GM19099 (cell line): ENCODE measurements around the gene E2F8.

ENCODE experiments used
- POLR2A ChIP-seq: IDR thresholded peaks from 3 replicates; pipeline ENCODE4 v1.6.1; 2011; ENCODE audit warnings: low read depth; ENCODE audit not compliant: insufficient read length; ENCODE audit errors: extremely low read depth

E2F8 gene

GRCh38 chr11:19237381-19237780, 3.4 kb downstream of the E2F8 start:
- no peak for TF ChIP-seq POLR2A

GRCh38 chr11:19234231-19234817, 6.4 kb downstream of the E2F8 start:
- TF ChIP-seq POLR2A = no peak

DNA sequence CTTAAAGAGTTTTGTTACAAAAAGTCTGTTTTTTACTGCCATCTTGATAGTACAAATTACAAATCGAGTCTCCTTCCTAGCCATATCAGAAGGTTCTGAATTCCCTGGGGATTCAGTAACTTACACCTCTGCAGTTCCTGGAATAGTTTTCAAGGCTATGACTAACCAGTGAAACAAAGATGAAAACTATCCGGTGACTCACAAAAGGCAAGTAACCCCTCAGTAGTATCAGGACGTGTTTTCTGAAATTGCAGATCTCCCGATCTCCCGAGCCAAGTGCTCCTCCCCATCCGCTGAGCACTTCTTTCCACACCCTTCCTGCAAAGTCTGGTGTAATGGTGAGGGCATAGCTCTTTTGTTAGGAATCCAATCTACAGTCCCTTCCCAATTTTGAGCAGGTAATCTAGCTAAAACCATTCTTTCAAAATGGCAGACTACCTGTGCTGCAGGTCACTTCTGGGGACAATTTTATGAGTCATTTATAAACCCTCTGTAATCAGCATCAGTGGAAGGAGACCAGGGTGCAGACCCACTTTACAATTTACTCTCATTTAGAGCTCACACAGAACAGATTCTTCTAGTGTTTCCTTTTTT, 7.7 kb downstream of the E2F8 start:
- TF ChIP-seq POLR2A = no peak

GRCh38 chr11:19229671-19230070, 11.1 kb downstream of the E2F8 start:
- TF ChIP-seq POLR2A = no peak

DNA sequence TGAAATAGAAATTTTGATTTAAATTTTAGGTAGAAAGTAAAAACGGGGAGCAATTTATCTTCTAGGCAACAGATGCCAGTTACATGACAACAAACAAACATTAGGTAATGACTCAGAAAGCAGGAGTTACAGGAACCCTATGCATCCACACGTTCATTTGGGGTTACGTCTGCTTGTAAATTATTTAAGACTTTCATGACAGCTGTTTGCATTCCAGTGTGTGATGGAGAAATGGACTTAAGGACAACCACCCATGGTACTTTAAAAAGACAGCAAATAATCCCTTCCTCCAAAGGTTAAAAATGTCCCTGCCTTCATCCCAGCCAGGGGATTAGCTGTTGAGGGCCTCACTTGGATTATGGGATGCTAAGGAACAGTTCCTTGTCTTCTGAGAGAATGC, 11.8 kb downstream of the E2F8 start:
- no peak for TF ChIP-seq POLR2A

DNA sequence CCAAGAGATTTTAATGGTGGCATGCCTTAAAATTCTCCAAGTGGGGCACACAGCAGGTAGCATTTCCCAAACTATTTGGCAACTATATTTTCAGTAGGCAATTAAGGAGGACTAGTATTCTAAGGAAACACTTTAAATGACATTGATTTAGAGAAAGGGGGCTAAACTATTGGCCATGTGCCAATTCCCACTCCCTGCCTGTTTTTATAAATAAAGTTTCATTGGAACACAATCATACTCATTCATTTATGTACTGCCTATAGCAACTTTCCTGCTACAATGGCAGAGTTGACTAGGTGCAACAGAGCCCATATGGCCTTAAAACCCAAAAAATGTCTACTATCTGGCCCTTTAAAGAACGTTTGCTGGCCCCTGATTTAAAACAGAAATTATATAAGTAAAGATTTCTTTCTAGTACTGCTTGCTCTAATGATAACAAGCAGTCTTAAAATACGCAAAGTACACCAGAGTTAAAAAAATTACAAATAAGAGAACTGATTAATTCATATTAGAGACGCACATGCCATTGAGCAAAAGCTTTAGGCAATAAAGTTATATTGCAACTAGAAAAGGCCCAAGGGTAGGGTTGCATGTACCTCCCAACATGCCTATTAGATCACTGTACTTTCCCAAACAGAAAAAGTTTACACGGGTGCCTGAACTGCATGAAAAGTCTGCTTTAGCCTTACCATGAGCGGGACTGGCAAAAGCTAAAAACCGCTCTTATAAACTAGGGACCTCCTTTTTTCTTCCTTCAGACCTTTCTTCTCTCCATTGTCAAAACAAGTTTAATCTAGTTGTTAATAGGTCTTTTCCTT, 14.2 kb downstream of the E2F8 start:
- no peak for TF ChIP-seq POLR2A

- TF ChIP-seq POLR2A = no peak
These were observed 15.2 kb downstream of the E2F8 start for GRCh38 chr11:19225581-19225980.

DNA sequence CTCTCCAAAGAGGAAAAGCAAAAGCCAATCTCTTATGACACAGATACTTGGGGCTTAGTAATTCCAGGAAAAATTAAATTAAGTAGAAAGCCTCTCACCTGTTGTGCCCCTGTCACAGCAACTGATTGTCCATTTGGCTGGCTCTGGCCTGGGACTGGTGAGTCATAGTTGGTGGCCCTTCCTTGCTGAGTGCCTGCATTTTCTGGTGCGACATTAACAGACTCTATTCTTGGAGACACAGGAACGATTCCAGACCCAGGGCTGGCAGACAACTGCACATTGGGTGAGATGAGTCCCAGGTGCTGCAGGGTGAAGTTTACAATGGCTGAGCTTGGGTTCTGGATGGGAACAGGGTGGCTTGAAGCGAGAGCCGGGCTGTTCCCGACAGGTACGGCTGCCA, 15.6 kb downstream of the E2F8 start:
- no peak for TF ChIP-seq POLR2A

GRCh38 chr11:19220903-19221724, 19.6 kb downstream of the E2F8 start:
- no peak for TF ChIP-seq POLR2A

DNA sequence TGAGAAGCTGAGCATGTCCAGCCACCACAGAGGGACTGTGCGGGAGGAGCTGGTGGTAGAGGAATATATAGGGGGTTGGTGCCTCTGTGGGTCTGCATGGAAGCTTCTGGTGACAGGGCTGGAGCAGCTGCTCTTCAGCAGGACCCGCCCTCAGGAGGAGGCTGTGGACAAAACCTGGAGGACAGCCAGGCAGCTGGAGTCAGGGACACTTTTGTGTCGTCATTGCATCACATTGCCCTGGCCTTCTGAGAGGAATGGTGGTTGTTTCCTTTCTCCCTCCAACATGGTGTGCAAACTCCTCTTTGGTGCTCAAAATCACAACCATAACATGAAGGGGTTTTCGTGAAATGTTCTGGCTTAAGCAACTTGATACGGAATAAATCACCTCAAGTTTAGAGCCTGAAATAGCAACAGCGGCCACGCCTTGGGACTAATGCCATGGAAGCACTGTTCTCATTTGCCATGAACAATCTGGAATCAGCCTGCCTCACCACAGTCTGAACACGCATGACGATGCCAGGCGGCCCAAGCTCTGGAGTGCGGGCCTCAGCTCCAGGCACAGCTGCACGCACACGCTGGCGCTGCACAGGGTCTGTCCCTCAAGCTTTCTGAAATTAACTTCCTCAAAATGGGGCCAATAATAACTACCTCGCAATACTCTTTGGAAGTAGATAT, 21.8 kb downstream of the E2F8 start:
- TF ChIP-seq POLR2A = no peak

DNA sequence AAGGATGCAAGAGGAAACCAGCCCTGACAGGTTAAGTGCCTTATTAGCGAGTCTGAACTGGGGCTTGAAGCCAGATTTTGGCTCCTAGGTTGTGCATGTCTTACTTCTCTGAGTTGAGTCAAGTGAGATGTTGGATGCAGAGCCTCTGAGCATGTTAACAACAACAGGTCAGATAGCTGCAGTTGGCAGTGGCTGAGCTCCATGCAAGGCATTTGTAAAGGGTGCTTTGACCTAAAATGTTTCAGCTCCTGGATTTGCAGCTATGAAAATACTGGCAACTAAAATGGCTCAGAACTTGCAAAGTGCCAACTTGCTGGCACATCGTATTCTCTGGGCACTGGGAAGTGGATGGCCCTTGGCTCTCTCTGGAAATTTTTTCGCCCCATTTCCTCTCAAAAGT, 22.5 kb downstream of the E2F8 start:
- no peak for TF ChIP-seq POLR2A

GRCh38 chr11:19216709-19217374, 23.9 kb downstream of the E2F8 start:
- TF ChIP-seq POLR2A = no peak

DNA sequence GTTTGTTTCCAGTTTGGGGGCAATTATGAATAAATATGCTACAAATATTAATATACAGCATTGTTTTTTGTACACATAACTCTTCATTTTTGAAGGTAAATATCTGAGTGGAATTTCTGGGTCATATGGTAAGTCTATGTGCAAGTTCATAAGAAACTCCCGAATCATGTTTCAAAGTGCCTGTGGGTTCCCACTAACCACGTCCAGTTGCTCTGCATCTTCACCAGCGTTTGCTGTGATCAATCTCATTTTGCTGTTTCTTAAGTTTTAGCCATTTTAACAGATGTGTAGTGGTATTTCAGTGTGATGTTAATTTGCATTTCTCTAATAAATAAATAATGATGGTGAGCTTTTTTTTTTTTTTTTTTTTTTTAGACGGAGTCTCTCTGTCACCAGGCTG, 24.7 kb downstream of the E2F8 start:
- no peak for TF ChIP-seq POLR2A
